Mesothelial cell of epicardium (in vitro differentiated cells): Measurements from ENCODE around the gene OSBPL5. TPM values are rescaled to one million over a fixed set of nuclear protein-coding genes. Genes with fewer than 3 reads are reported as not detected.

Experiments used
- DNase-seq, 2 experiments: peaks; one replicate each; pipeline ENCODE4 v3.0.0; 2021; ENCODE audit warnings: low spot score in 2 of 2; ENCODE audit not compliant: unreplicated experiment in 2 of 2
- H3K27ac Mint-ChIP-seq: 2 replicates; pipeline ENCODE4 v1.8.0; 2021; ENCODE audit warnings: mixed read lengths
- H3K27me3 Mint-ChIP-seq: 2 replicates; pipeline ENCODE4 v1.8.0; 2021; ENCODE audit warnings: low read depth, mixed read lengths
- H3K36me3 Mint-ChIP-seq: 2 replicates; pipeline ENCODE4 v1.8.0; 2021; ENCODE audit warnings: mixed read lengths
- H3K4me1 Mint-ChIP-seq: 2 replicates; pipeline ENCODE4 v1.8.0; 2021; ENCODE audit warnings: mixed read lengths
- H3K4me3 Mint-ChIP-seq: 2 replicates; pipeline ENCODE4 v1.8.0; 2021; ENCODE audit warnings: mild to moderate bottlenecking, moderate library complexity, mixed read lengths
- H3K9me3 Mint-ChIP-seq: 2 replicates; pipeline ENCODE4 v1.8.0; 2021; ENCODE audit warnings: mixed read lengths
- total RNA-seq: library from RNA; stranded (reverse); gene quantifications from 3 replicates; pipeline ENCODE4 v1.2.1, GENCODE V29; 2021
- TF ChIP-seq, protein P1 (sequence below): fragments of 200-600 bp; sonication (generic); IDR thresholded peaks from one replicate; pipeline ENCODE4 v1.5.0; 2021; ENCODE audit warnings: antibody characterized with exemption; ENCODE audit not compliant: unreplicated experiment

OSBPL5 gene
- total RNA-seq, 1 donor from 2014 or later = 37.1 TPM

DNA sequence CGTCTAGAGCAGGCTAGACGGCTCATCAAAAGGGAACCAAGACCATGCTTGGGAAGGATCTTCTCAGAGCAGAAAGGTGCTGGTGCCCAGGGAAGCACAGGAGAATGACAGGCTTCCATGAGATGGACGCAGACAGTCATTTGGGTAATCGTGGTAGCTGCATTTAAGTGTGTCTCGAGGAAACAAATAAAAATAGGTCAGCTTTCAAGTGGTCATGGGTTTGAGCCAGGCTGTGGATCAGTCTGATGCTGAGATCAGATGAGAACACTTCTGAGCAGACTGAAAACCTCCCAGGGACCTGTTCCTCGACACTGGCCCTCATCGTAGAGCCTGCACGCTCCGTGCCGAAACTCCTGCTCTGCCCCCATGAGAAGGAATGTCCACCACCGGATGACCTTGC lies 112.5 kb downstream of the OSBPL5 start:
- Mint-ChIP-seq H3K4me1 (peaks cover 13% of the 10 kb centered on the region), H3K27me3 (no peaks in the 10 kb centered on the region), H3K9me3 (no peaks in the 10 kb centered on the region), H3K4me3 (no peak overlapping the region), H3K27ac (no peak overlapping the region), H3K36me3 (no peaks in the 10 kb centered on the region)
- TF ChIP-seq, protein P1, sequence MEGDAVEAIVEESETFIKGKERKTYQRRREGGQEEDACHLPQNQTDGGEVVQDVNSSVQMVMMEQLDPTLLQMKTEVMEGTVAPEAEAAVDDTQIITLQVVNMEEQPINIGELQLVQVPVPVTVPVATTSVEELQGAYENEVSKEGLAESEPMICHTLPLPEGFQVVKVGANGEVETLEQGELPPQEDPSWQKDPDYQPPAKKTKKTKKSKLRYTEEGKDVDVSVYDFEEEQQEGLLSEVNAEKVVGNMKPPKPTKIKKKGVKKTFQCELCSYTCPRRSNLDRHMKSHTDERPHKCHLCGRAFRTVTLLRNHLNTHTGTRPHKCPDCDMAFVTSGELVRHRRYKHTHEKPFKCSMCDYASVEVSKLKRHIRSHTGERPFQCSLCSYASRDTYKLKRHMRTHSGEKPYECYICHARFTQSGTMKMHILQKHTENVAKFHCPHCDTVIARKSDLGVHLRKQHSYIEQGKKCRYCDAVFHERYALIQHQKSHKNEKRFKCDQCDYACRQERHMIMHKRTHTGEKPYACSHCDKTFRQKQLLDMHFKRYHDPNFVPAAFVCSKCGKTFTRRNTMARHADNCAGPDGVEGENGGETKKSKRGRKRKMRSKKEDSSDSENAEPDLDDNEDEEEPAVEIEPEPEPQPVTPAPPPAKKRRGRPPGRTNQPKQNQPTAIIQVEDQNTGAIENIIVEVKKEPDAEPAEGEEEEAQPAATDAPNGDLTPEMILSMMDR = no peak
- DNase-seq = no peak

DNA sequence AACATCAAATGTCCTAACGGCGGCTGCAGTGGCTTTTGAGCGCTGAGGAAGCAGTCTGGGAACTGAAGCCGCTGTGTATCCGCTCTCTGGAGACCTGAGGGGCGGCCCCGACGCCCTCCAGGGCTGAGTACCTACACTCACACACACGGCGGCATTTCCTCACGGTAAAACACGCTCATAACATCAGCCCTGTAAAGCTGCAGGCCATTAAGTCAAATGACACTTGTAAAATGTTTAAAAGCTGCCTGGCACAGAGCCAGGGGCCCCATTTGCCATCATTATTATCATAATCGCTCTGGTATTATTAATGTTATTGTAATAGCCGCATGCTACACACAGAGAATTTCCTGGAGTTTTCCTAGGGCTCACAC lies 113.0 kb downstream of the OSBPL5 start:
- peaks cover 9% of the 10 kb centered on the region for H3K4me1 Mint-ChIP-seq
- TF ChIP-seq, protein P1 = no peak
- no peaks in the 10 kb centered on the region for H3K36me3 Mint-ChIP-seq
- no peak overlapping the region for H3K27ac Mint-ChIP-seq
- no peaks in the 10 kb centered on the region for H3K9me3 Mint-ChIP-seq
- no peaks in the 10 kb centered on the region for H3K27me3 Mint-ChIP-seq
- no peak for DNase-seq
- H3K4me3 Mint-ChIP-seq = no peak overlapping the region

DNA sequence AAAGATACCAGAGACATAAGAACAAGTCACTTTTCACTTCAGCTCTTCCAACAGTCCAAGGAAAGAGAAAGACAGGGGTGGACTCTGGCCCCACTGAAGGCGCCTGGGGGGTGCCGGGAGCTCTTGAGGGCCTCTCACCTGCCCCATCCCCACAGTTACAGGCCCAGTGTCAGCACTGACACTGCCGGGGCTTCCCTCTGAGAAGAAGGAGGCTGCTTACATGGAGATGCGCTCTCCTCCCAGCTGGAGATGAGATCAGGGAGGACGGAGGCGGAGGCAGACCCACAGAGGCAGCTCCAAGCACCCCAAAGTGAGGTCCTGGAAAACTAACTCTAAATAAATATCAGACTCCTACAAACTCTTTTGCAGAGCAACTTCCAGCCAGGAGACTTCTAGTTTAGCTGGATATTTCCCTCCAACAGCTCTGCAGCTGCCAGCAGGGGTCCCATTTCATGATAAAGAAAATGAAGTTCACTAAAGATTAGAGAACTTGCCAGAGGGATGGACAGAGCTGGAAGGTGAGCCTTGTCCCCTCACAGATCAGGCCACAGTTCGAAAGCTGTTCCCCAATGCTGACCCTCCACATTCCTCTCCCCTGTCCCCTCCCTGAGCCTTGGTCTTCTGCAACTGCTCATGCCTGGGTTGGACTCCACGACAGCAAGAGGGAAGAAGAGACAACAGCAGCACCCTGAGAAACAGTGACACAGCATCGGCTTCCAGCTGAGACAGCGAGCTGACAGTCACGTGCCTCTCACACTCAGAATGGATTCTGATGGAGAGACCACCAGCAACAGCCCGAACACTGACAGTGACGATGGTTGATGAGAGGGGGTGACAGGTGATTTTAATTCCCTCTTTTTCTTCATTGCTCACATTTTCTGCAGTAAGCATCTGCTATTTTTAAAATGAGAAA lies 113.7 kb downstream of the OSBPL5 start:
- Mint-ChIP-seq H3K4me1 (peaks cover 8% of the 10 kb centered on the region), H3K27ac (no peak overlapping the region), H3K27me3 (no peaks in the 10 kb centered on the region), H3K9me3 (no peaks in the 10 kb centered on the region), H3K4me3 (no peak overlapping the region), H3K36me3 (no peaks in the 10 kb centered on the region)
- TF ChIP-seq, protein P1 = no peak
- no peak for DNase-seq

DNA sequence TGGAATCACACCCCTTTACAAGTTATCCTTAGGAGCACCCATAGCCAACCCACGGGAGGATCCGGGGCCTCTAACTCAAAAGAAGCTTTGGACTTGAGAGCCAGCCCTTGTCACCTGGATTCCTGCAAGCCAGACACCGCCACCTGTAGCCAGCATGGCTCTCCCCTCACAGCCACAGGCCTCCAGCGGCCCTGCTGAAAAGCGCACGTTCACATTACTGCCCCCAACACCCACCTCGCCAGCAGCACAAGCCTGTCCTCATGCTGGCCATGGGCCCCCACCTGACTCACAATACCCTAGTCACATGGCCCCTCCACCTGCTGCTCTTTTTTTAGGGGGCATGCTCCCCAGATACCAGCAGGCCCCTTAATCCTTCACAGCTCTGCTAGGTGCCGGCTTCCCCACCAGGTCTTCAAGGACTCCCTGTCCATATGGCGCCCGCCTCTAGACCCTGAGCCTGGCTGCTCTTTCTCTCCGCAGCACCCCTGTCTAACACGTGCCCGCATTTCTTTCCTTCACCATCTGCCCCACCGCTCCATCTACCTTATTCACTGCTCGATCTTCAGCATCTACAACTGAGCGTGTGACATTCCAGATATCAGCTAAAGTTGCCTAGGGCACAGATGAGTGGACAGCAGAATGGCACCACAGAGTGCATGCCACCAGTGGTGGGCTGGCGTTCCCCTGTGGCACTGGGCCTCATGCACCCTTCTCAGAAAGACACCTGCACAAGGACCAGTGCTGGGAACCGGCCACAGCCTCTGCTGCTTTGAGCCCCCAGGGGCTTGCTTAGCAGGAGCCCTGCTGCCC lies 114.5 kb downstream of the OSBPL5 start:
- no peak overlapping the region for H3K4me3 Mint-ChIP-seq
- TF ChIP-seq, protein P1 = no peak
- H3K27me3 Mint-ChIP-seq = no peaks in the 10 kb centered on the region
- no peak overlapping the region for H3K27ac Mint-ChIP-seq
- no peaks in the 10 kb centered on the region for H3K9me3 Mint-ChIP-seq
- DNase-seq = no peak
- H3K36me3 Mint-ChIP-seq = no peaks in the 10 kb centered on the region
- peaks cover 4% of the 10 kb centered on the region for H3K4me1 Mint-ChIP-seq

DNA sequence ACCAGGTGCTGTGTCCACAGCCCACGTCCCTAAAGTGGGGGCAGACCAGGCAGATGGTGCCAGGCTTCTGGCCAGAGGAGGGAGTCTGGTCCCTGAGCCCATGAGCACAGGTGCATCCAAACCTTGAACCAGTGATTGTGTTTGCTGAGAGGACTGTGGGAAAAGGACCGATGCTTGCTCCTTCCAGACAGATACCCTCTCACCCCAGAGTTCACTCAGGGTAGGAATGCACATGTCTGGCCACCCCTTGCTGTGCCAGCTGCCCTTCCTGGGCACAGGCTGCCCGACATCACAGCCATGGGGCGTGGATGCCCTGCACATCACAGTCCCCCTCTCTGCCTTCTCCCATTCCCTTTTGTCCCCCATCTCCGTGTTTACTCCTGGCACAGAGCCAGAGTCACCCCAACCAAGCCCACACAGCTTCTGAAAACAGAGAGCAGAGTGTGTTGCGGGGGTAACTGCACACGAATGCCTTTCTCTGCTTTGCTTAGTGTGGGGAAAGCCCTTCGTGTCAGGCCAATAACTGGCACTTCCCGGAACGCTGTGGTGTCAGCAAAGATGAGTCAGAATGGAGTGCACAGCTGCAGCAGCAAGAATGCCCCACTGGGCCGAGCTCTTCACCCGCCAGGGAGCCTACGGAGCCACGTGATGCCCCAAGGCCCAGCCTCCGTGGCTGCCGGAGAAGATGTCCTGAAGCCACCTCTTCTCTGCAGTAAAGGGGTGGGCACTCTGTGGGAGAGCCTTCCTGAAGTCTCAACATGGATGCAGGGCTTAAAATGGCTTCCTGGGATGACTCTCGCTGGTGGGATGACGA lies 115.5 kb downstream of the OSBPL5 start:
- TF ChIP-seq, protein P1 = no peak
- DNase-seq = no peak
- no peak overlapping the region for H3K4me3 Mint-ChIP-seq
- H3K27me3 Mint-ChIP-seq = no peaks in the 10 kb centered on the region
- peaks cover 4% of the 10 kb centered on the region for H3K4me1 Mint-ChIP-seq
- H3K27ac Mint-ChIP-seq = no peak overlapping the region
- no peaks in the 10 kb centered on the region for H3K9me3 Mint-ChIP-seq
- H3K36me3 Mint-ChIP-seq = peaks cover under 1% of the 10 kb centered on the region
